Transverse colon (tissue), 3 donors: ENCODE results near the gene TP53BP1.

Experiments
- CTCF ChIP-seq, 5 experiments: fragments of 200-600 bp in 3 of 5; fragments of 450-650 bp in 2 of 5; sonication (generic) in 3 of 5; IDR thresholded peaks; 1 replicate in 2 of 5; 2 replicates in 3 of 5; pipeline ENCODE4 v1.5.1; 2016 to 2017; ENCODE audit warnings: antibody characterized with exemption in 5 of 5, inconsistent platforms in 3 of 5, mild to moderate bottlenecking in 2 of 5, moderate library complexity in 1 of 5
- POLR2A ChIP-seq: fragments of 450-650 bp; IDR thresholded peaks from one replicate; pipeline ENCODE4 v1.6.1; 2016; ENCODE audit warnings: antibody characterized with exemption, mild to moderate bottlenecking, moderate library complexity

GRCh38 chr15:43525131-43525530, 32.2 kb upstream of the TP53BP1 start:
- TF ChIP-seq CTCF (IDR thresholded peaks at IDR 0.05) (no peak), POLR2A (no peak)
